Measurements from ENCODE around the gene MALAT1. TPM values are rescaled to one million over a fixed set of nuclear protein-coding genes. Genes with fewer than 3 reads are reported as not detected.

Gene MALAT1
- total and polyA plus RNA-seq, 2 of the 13 experiments (the other 11 are each of a cell fraction or from before 2014, with no cell fraction given), result 143 to 1,237 TPM

DNA sequence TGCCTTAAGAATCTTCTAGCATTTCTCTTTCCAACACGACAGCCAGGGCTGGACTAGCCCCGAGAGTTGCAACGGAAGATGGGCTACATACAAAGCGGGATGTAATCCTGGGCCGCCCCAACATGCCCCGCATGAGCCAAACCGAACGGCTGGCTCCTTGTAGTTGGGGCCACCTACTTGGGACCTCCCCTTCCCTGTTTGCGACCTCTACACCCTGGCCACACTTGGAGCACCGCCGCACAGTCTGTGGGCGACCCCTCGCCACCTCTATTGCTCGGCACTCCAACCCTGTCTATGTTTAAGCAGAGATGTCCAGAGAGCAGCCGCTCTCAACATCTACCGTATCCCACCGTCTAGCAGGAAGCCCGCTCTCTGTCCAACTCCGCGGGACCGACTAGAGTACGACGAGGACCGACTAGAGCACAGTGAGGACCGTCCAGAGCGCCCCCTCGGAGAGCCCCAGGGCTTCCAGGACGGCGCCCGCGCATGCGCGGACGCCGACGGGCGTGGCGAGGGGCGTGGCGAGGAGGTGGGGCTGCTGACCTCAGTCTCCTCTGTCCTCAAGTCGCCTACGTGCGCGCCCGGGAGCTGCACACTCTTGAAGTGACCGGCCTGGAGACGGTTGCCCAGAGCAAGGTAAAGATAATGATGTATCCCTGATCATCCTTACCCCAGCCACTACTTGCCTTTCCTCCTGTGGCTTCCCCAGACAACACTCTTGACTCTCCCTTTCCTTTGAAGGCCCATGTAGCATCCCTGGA is 44.0 kb upstream of the MALAT1 start (continued):
- TF ChIP-seq GPN1 (CRISPR knock-in tag; IDR thresholded peaks at IDR 0.05; ENCODE audit: borderline replicate concordance) (no peak), PRPF4 (IDR thresholded peaks at IDR 0.05; ENCODE audit: low read depth, low read length, poor library complexity, severe bottlenecking) (no peak), TFDP2 (CRISPR knock-in tag; IDR thresholded peaks at IDR 0.05) (no peak), YY1 (IDR thresholded peaks at IDR 0.05; ENCODE audit: insufficient read depth, insufficient replicate concordance, low read depth, low read length) (no peak), ZNF121 (CRISPR knock-in tag; IDR thresholded peaks at IDR 0.05) (no peak), ZNF263 (CRISPR knock-in tag; IDR thresholded peaks at IDR 0.05) (peak; percentile 82), ZNF343 (CRISPR knock-in tag; IDR thresholded peaks at IDR 0.05) (no peak), ZNF260 (CRISPR knock-in tag; IDR thresholded peaks at IDR 0.05; ENCODE audit: borderline replicate concordance, low read depth) (no peak), BCL6 (CRISPR knock-in tag; IDR thresholded peaks at IDR 0.05) (0 out of 2 replicates have a peak, but pooled peaks have one; percentile 34), SNAI1 (CRISPR knock-in tag; IDR thresholded peaks at IDR 0.05; ENCODE audit: borderline replicate concordance) (0 out of 2 replicates have a peak, but pooled peaks have one; percentile 47), MBD4 (IDR thresholded peaks at IDR 0.05; ENCODE audit: borderline replicate concordance, low read length) (no peak), POLR2AphosphoS2 (IDR thresholded peaks at IDR 0.05; ENCODE audit: low read depth, low read length) (no peak), PCBP2 (optimal IDR thresholded peaks at IDR 0.05; ENCODE audit: low read depth, low read length, poor library complexity, severe bottlenecking) (no peak), MTERF4 (CRISPR knock-in tag; IDR thresholded peaks at IDR 0.05) (0 out of 2 replicates have a peak, but pooled peaks have one; percentile 27), RFX5 (IDR thresholded peaks at IDR 0.05; ENCODE audit: low read depth, low read length) (no peak), ZNF629 (CRISPR knock-in tag; conservative IDR thresholded peaks at IDR 0.05) (no peak), ZNF75D (CRISPR knock-in tag; IDR thresholded peaks at IDR 0.05; ENCODE audit: borderline replicate concordance) (no peak), AHR (CRISPR knock-in tag; IDR thresholded peaks at IDR 0.05) (no peak), MEIS1 (CRISPR knock-in tag; IDR thresholded peaks at IDR 0.05; ENCODE audit: borderline replicate concordance) (peak; percentile 81; the same call in 1 of the 2 replicates), ZBTB38 (CRISPR knock-in tag; IDR thresholded peaks at IDR 0.05) (peak; percentile 53; the same call in 1 of the 2 replicates), ARNT2 (CRISPR knock-in tag; IDR thresholded peaks at IDR 0.05; ENCODE audit: low read depth) (0 out of 2 replicates have a peak, but pooled peaks have one; percentile 47), ZNF350 (CRISPR knock-in tag; IDR thresholded peaks at IDR 0.05; ENCODE audit: borderline replicate concordance, low read depth) (no peak; the same call in 1 of the 2 replicates), ZBTB4 (CRISPR knock-in tag; IDR thresholded peaks at IDR 0.05; ENCODE audit: borderline replicate concordance) (peak; percentile 28; the same call in 1 of the 2 replicates)
- TF ChIP-seq, protein P1, sequence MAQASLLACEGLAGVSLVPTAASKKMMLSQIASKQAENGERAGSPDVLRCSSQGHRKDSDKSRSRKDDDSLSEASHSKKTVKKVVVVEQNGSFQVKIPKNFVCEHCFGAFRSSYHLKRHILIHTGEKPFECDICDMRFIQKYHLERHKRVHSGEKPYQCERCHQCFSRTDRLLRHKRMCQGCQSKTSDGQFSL (CRISPR knock-in tag; IDR thresholded peaks at IDR 0.05), result no peak

All from HepG2 (cell line).